Measurements from ENCODE around the gene PRLH. TPM values are rescaled to one million over a fixed set of nuclear protein-coding genes. Genes with fewer than 3 reads are reported as not detected.

PRLH gene, protein sequence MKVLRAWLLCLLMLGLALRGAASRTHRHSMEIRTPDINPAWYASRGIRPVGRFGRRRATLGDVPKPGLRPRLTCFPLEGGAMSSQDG
- total RNA-seq (not detected in 2 replicates), polyA plus RNA-seq (not detected in 2 replicates), polyA minus RNA-seq (ENCODE audit: low replicate concordance) (not detected in 2 replicates)
- polyA plus RNA-seq (2012), result not detected in 2 replicates

DNA sequence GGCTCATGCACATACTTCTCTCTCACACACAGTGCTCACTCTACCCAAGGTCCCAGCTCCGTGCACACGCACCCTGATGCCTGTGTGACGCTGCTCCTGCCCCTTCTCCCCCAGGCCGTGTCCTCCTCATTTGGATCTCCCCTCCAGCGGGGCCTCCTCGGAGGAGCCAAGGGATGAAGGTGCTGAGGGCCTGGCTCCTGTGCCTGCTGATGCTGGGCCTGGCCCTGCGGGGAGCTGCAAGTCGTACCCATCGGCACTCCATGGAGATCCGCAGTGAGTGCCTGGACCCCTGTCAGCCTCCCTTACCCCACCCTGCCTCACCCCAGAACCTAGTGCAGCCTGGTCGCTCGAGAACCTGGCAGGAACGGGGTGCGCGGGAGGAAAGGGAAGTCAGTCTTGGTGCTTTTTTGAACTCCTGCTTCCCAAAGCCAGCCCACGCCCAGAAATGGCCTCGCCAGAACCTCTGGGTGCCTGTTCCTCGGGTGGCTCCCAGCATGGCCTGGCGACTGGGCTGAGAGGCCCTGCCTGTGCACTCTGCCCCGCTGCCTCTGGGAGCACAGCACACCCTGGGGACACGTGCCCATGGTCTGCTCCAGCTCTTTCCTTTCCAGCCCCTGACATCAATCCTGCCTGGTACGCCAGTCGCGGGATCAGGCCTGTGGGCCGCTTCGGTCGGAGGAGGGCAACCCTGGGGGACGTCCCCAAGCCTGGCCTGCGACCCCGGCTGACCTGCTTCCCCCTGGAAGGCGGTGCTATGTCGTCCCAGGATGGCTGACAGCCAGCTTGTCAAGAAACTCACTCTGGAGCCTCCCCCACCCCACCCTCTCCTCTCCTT lies at the start of gene PRLH:
Gene PRLH (plus strand): TSS at position 174 of the 835 bp plus-strand sequence. CDS start 0 bp downstream, at position 174.
- Histone ChIP-seq H3K9me3 (ENCODE audit: control insufficient read depth, insufficient read depth, low read depth, low read length) (no peaks in the 10 kb centered on the region), H3K36me3 (ENCODE audit: control insufficient read depth, insufficient read depth, low read length) (no peaks in the 10 kb centered on the region), H4K20me1 (ENCODE audit: control insufficient read depth, extremely low read depth, insufficient read depth, low read length) (no peaks in the 10 kb centered on the region), H3K4me2 (ENCODE audit: extremely low read depth, insufficient read depth, low read length) (no peak within 1 kb of the TSS), H3K4me3 (replicated peaks in 1 of 4; ENCODE audit: control extremely low read depth in 1 of 4, insufficient read depth in 1 of 4, low read depth in 3 of 4, low read length in 4 of 4) (no peak within 1 kb of the TSS), H3K27me3 (ENCODE audit: control insufficient read depth, insufficient read depth, low read length) (peaks cover 6% of the 10 kb centered on the region), H2AFZ (ENCODE audit: low read length) (no peak within 1 kb of the TSS), H3K4me1 (ENCODE audit: control insufficient read depth, extremely low read depth, insufficient read depth, low read length) (no peaks in the 10 kb centered on the region), H3K27ac (ENCODE audit: insufficient read depth, low read length) (no peak within 1 kb of the TSS), H3K9ac (ENCODE audit: insufficient read depth, low read length) (no peak within 1 kb of the TSS), H3K79me2 (ENCODE audit: control insufficient read depth, insufficient read depth, low read length) (no peaks in the 10 kb centered on the region)
- DNase-seq (ENCODE audit: low read depth in 2 of 2), result no peak
- no peak for TF ChIP-seq EZH2 (IDR thresholded peaks at IDR 0.05; ENCODE audit: low read length, missing control alignments)
- TF ChIP-seq, protein P1, sequence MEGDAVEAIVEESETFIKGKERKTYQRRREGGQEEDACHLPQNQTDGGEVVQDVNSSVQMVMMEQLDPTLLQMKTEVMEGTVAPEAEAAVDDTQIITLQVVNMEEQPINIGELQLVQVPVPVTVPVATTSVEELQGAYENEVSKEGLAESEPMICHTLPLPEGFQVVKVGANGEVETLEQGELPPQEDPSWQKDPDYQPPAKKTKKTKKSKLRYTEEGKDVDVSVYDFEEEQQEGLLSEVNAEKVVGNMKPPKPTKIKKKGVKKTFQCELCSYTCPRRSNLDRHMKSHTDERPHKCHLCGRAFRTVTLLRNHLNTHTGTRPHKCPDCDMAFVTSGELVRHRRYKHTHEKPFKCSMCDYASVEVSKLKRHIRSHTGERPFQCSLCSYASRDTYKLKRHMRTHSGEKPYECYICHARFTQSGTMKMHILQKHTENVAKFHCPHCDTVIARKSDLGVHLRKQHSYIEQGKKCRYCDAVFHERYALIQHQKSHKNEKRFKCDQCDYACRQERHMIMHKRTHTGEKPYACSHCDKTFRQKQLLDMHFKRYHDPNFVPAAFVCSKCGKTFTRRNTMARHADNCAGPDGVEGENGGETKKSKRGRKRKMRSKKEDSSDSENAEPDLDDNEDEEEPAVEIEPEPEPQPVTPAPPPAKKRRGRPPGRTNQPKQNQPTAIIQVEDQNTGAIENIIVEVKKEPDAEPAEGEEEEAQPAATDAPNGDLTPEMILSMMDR (conservative IDR thresholded peaks at IDR 0.05 in 1 of 2, IDR thresholded peaks at IDR 0.05 in 1 of 2; ENCODE audit: low read depth in 1 of 2, low read length in 2 of 2), result no peak

DNA sequence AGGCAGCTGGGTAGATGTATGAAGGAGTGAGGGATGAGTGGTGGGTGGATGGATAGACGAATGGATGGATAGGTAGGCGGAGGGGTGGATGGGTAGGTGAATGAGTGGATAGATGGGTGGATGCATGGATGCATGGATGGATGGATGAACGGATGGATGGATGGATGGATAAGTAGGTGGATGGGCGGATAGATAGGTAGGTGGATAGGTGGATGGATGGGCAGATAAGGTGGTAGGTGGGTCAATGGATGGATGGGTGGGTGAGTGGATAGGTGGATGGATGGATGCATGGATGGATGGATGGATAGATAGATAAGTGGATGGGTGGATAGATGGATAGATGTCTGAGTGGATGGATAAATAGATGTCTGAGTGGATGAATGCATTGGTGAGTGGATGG lies 49.2 kb upstream of the PRLH start:
- H3K27me3 ChIP-seq (ENCODE audit: control insufficient read depth, insufficient read depth, low read length), result no peaks in the 10 kb centered on the region
- no peaks in the 10 kb centered on the region for H3K4me1 ChIP-seq (ENCODE audit: control insufficient read depth, extremely low read depth, insufficient read depth, low read length)
- no peaks in the 10 kb centered on the region for H3K36me3 ChIP-seq (ENCODE audit: control insufficient read depth, insufficient read depth, low read length)
- TF ChIP-seq EZH2 (IDR thresholded peaks at IDR 0.05; ENCODE audit: low read length, missing control alignments), result no peak
- TF ChIP-seq, protein P1 (conservative IDR thresholded peaks at IDR 0.05 in 1 of 2, IDR thresholded peaks at IDR 0.05 in 1 of 2; ENCODE audit: low read depth in 1 of 2, low read length in 2 of 2), result no peak
- no peak overlapping the region for H3K27ac ChIP-seq (ENCODE audit: insufficient read depth, low read length)
- no peaks in the 10 kb centered on the region for H4K20me1 ChIP-seq (ENCODE audit: control insufficient read depth, extremely low read depth, insufficient read depth, low read length)
- no peak for DNase-seq (ENCODE audit: low read depth in 2 of 2)
- no peak overlapping the region for H3K4me3 ChIP-seq (replicated peaks in 1 of 4; ENCODE audit: control extremely low read depth in 1 of 4, insufficient read depth in 1 of 4, low read depth in 3 of 4, low read length in 4 of 4)
- no peak overlapping the region for H3K9ac ChIP-seq (ENCODE audit: insufficient read depth, low read length)
- no peak overlapping the region for H3K4me2 ChIP-seq (ENCODE audit: extremely low read depth, insufficient read depth, low read length)
- no peaks in the 10 kb centered on the region for H3K79me2 ChIP-seq (ENCODE audit: control insufficient read depth, insufficient read depth, low read length)
- no peaks in the 10 kb centered on the region for H3K9me3 ChIP-seq (ENCODE audit: control insufficient read depth, insufficient read depth, low read depth, low read length)
- H2AFZ ChIP-seq (ENCODE audit: low read length), result no peak overlapping the region

DNA sequence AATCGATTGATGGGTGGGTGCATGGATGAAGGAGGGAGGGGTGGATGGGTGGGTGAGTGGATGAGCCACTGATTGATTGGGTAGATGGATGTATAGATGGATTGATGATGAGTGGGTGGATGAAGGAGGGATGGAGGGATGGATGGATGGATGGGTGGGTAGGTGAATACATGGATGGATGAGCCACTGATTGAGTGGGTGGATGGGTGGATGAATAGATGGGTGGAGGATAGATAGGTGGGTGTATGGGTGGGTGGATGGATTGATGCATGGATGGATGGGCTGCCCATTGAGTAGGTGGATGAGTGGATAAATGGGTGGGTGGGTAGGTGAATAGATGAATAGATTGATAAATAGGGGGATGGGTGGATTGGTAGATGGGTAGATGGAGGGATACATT lies 48.4 kb upstream of the PRLH start:
- Histone ChIP-seq H3K27ac (ENCODE audit: insufficient read depth, low read length) (no peak overlapping the region), H3K9ac (ENCODE audit: insufficient read depth, low read length) (no peak overlapping the region), H3K27me3 (ENCODE audit: control insufficient read depth, insufficient read depth, low read length) (no peaks in the 10 kb centered on the region), H3K79me2 (ENCODE audit: control insufficient read depth, insufficient read depth, low read length) (no peaks in the 10 kb centered on the region), H4K20me1 (ENCODE audit: control insufficient read depth, extremely low read depth, insufficient read depth, low read length) (no peaks in the 10 kb centered on the region), H3K9me3 (ENCODE audit: control insufficient read depth, insufficient read depth, low read depth, low read length) (no peaks in the 10 kb centered on the region), H2AFZ (ENCODE audit: low read length) (no peak overlapping the region), H3K4me2 (ENCODE audit: extremely low read depth, insufficient read depth, low read length) (no peak overlapping the region), H3K4me3 (replicated peaks in 1 of 4; ENCODE audit: control extremely low read depth in 1 of 4, insufficient read depth in 1 of 4, low read depth in 3 of 4, low read length in 4 of 4) (no peak overlapping the region), H3K36me3 (ENCODE audit: control insufficient read depth, insufficient read depth, low read length) (no peaks in the 10 kb centered on the region), H3K4me1 (ENCODE audit: control insufficient read depth, extremely low read depth, insufficient read depth, low read length) (no peaks in the 10 kb centered on the region)
- TF ChIP-seq, protein P1 (conservative IDR thresholded peaks at IDR 0.05 in 1 of 2, IDR thresholded peaks at IDR 0.05 in 1 of 2; ENCODE audit: low read depth in 1 of 2, low read length in 2 of 2), result no peak
- TF ChIP-seq EZH2 (IDR thresholded peaks at IDR 0.05; ENCODE audit: low read length, missing control alignments), result no peak
- DNase-seq (ENCODE audit: low read depth in 2 of 2), result no peak

Measured in fibroblast of lung (primary cell).